Dedifferentiated amniotic fluid mesenchymal stem cell (primary cell): Measurements from ENCODE around the gene CLEC19A.

Experiments
- DNase-seq: peaks from one replicate; pipeline ENCODE4 v3.0.0-alpha.2; 2016; ENCODE audit errors: extremely low spot score

Gene CLEC19A

GRCh38 chr16:19323596-19323995, 38.1 kb downstream of the CLEC19A start:
- no peak for DNase-seq

GRCh38 chr16:19328364-19328763, 42.8 kb downstream of the CLEC19A start:
- no peak for DNase-seq

GRCh38 chr16:19329932-19330331, 44.4 kb downstream of the CLEC19A start:
- DNase-seq: no peak

- DNase-seq: no peak
These were observed 45.4 kb downstream of the CLEC19A start for GRCh38 chr16:19330841-19331397.

- no peak for DNase-seq
These were observed 46.3 kb downstream of the CLEC19A start for GRCh38 chr16:19331794-19332193.

- DNase-seq: no peak
These were observed 52.8 kb downstream of the CLEC19A start for GRCh38 chr16:19338335-19338734.

GRCh38 chr16:19344224-19344801, 58.8 kb downstream of the CLEC19A start:
- no peak for DNase-seq

GRCh38 chr16:19344980-19345379, 59.4 kb downstream of the CLEC19A start:
- DNase-seq: no peak

GRCh38 chr16:19346335-19346922, 60.9 kb downstream of the CLEC19A start:
- no peak for DNase-seq

GRCh38 chr16:19348125-19348524, 62.6 kb downstream of the CLEC19A start:
- no peak for DNase-seq

- no peak for DNase-seq
These were observed 63.2 kb downstream of the CLEC19A start for GRCh38 chr16:19348578-19349315.

GRCh38 chr16:19354371-19354770, 68.8 kb downstream of the CLEC19A start:
- no peak for DNase-seq

GRCh38 chr16:19356024-19356952, 70.8 kb downstream of the CLEC19A start:
- no peak for DNase-seq

GRCh38 chr16:19359556-19359955, 74.0 kb downstream of the CLEC19A start:
- DNase-seq: no peak
